GM12878 (cell line): ENCODE results near the gene DRD3. TPM values are rescaled to one million over a fixed set of nuclear protein-coding genes. Genes with fewer than 3 reads are reported as not detected.
A peak's percentile ranks its signal among the peaks of the same experiment; 100 is the strongest.

Experiments used
- ATAC-seq: fragments of 200-7000 bp; cut with Tn5 transposase; 3 replicates; pipeline ENCODE4 v1.9.1; 2020; ENCODE audit warnings: mild to moderate bottlenecking, moderate library complexity
- BruUV-seq: library from RNA; stranded (reverse); fragments of 400-500 nt; replicated peaks from 2 replicates; lab custom pipeline; 2021; lab: Mats Ljungman, UMichigan
- CTCF ChIA-PET: fragments of 300-600 bp; sonication (Branson Sonifier 250); formaldehyde crosslinking; extraction: SDS; loops from one replicate; lab custom pipeline; 2021; ENCODE audit warnings: inconsistent platforms; lab: Yijun Ruan, JAX
- POLR2A ChIA-PET: fragments of 350-600 bp; formaldehyde crosslinking; extraction: SDS; loops from one replicate; lab custom pipeline; 2021; ENCODE audit warnings: inconsistent platforms; lab: Charles Lee
- RAD21 ChIA-PET: fragments of 300-600 bp; sonication (Branson Sonifier 250); formaldehyde crosslinking; loops from one replicate; lab custom pipeline; 2023; ENCODE audit warnings: antibody characterized with exemption; ENCODE audit not compliant: unreplicated experiment; lab: Charles Lee
- SMC1A ChIA-PET: fragments of 300-600 bp; sonication (Branson Sonifier 250); formaldehyde crosslinking; loops from one replicate; lab custom pipeline; 2023; ENCODE audit not compliant: unreplicated experiment, uncharacterized antibody; lab: Charles Lee
- DNase-seq: peaks from one replicate; pipeline ENCODE4 v3.0.0-alpha.2; 2011; ENCODE audit warnings: low read depth, low spot score
- FAIRE-seq: peaks from 3 replicates; lab custom pipeline; 2011; peaks lifted over from hg19 to GRCh38; lab: Jason Lieb, UNC
- H2AFZ ChIP-seq: 2 replicates; pipeline ENCODE4 v1.6.0; 2011; ENCODE audit warnings: low read depth, low read length, control low read depth; ENCODE audit not compliant: control insufficient read depth
- H3K27ac ChIP-seq: 2 replicates; pipeline ENCODE4 v1.5.1; 2011; ENCODE audit warnings: control low read depth; ENCODE audit not compliant: control insufficient read depth, insufficient read depth
- H3K27me3 ChIP-seq, 2 experiments: replicated peaks in 1 of 2; 2 replicates each; pipeline versions ENCODE4 v1.6.0 to v1.6.1; 2011; ENCODE audit warnings: low read length in 1 of 2; ENCODE audit not compliant: control insufficient read depth in 2 of 2, insufficient read depth in 2 of 2
- H3K36me3 ChIP-seq, 2 experiments: 2 replicates each; pipeline ENCODE4 v1.5.1; 2011; ENCODE audit warnings: low read length in 1 of 2; ENCODE audit not compliant: control insufficient read depth in 2 of 2, insufficient read depth in 2 of 2
- H3K4me1 ChIP-seq: 2 replicates; pipeline ENCODE4 v1.6.1; 2011; ENCODE audit warnings: mild to moderate bottlenecking, low read length, moderate library complexity, mixed read lengths; ENCODE audit not compliant: control insufficient read depth, insufficient read depth
- H3K4me2 ChIP-seq: 2 replicates; pipeline ENCODE4 v1.6.0; 2011; ENCODE audit warnings: control low read depth; ENCODE audit not compliant: control insufficient read depth, insufficient read depth
- H3K4me3 ChIP-seq: fragments of 200-600 bp; sonication (generic); 2 replicates; pipeline ENCODE4 v1.5.1; 2016
- H3K79me2 ChIP-seq: 2 replicates; pipeline ENCODE4 v1.6.0; 2011; ENCODE audit warnings: low read length; ENCODE audit not compliant: control insufficient read depth, insufficient read depth
- H3K9ac ChIP-seq: 2 replicates; pipeline ENCODE4 v1.8.0; 2011; ENCODE audit warnings: low read length, control low read depth, mixed read lengths; ENCODE audit not compliant: control insufficient read depth, insufficient read depth
- H3K9me3 ChIP-seq: replicated peaks from 3 replicates; pipeline ENCODE4 v1.5.1; 2011; ENCODE audit warnings: mild to moderate bottlenecking, low read length; ENCODE audit not compliant: control insufficient read depth, insufficient read depth
- H4K20me1 ChIP-seq: 2 replicates; pipeline ENCODE4 v1.6.0; 2011; ENCODE audit not compliant: control insufficient read depth, insufficient read depth
- BCL11A ChIP-seq: IDR thresholded peaks from 2 replicates; pipeline ENCODE4 v1.6.1; 2011; ENCODE audit warnings: low read depth, low read length
- CHD4 ChIP-seq: fragments of 200-600 bp; sonication (generic); IDR thresholded peaks from 2 replicates; pipeline ENCODE4 v1.6.1; 2016; ENCODE audit warnings: mild to moderate bottlenecking
- DPF2 ChIP-seq: fragments of 450-650 bp; IDR thresholded peaks from 2 replicates; pipeline ENCODE4 v1.6.1; 2017; ENCODE audit warnings: mild to moderate bottlenecking
- E2F4 ChIP-seq: IDR thresholded peaks from 2 replicates; pipeline ENCODE4 v1.6.1; 2012; ENCODE audit warnings: low read depth, low read length, improper control_type of control experiment
- E2F8 ChIP-seq: fragments of 450-650 bp; IDR thresholded peaks from 2 replicates; pipeline ENCODE4 v1.6.1; 2018; ENCODE audit warnings: mild to moderate bottlenecking, low read depth, moderate library complexity; ENCODE audit not compliant: partially characterized antibody
- KLF5 ChIP-seq: fragments of 450-650 bp; IDR thresholded peaks from 2 replicates; pipeline ENCODE4 v1.6.1; 2014; ENCODE audit warnings: mild to moderate bottlenecking; ENCODE audit not compliant: partially characterized antibody
- PAX5 ChIP-seq: IDR thresholded peaks from 2 replicates; pipeline ENCODE4 v1.6.1; 2011; ENCODE audit warnings: low read depth, low read length, borderline replicate concordance
- PBX3 ChIP-seq: IDR thresholded peaks from 2 replicates; pipeline ENCODE4 v1.6.1; 2011; ENCODE audit warnings: mild to moderate bottlenecking, low read depth, low read length, moderate library complexity; ENCODE audit not compliant: insufficient replicate concordance
- PKNOX1 ChIP-seq: fragments of 450-650 bp; IDR thresholded peaks from 2 replicates; pipeline ENCODE4 v1.6.1; 2016; ENCODE audit warnings: mild to moderate bottlenecking
- POLR2A ChIP-seq: IDR thresholded peaks from 2 replicates; pipeline ENCODE4 v1.6.1; 2011; ENCODE audit warnings: low read depth, mild to moderate bottlenecking, low read length
- RAD51 ChIP-seq: fragments of 450-650 bp; IDR thresholded peaks from 2 replicates; pipeline ENCODE4 v1.6.1; 2016; ENCODE audit warnings: moderate library complexity, mild to moderate bottlenecking, inconsistent platforms
- RUNX3 ChIP-seq: IDR thresholded peaks from 2 replicates; pipeline ENCODE4 v1.6.1; 2012; ENCODE audit warnings: low read length, inconsistent platforms
- SPI1 ChIP-seq: IDR thresholded peaks from 2 replicates; pipeline ENCODE4 v1.6.1; 2011; ENCODE audit warnings: low read depth, mild to moderate bottlenecking, low read length, moderate library complexity, borderline replicate concordance; ENCODE audit not compliant: insufficient read depth
- TBL1XR1 ChIP-seq: IDR thresholded peaks from 2 replicates; pipeline ENCODE4 v1.6.1; 2012; ENCODE audit warnings: low read depth, low read length, improper control_type of control experiment
- ZNF274 ChIP-seq: IDR thresholded peaks from one replicate; pipeline ENCODE4 v1.8.0; 2011; ENCODE audit not compliant: insufficient read length, insufficient read depth
- WGBS: methylation state at CpG from one replicate; pipeline ENCODE4 v1.1.6; 2016; ENCODE audit warnings: low lambda C conversion rate; ENCODE audit not compliant: insufficient replicate concordance, insufficient coverage; ENCODE audit errors: missing lambda C conversion rate; 5-methylcytosine and 5-hydroxymethylcytosine counted together
- in situ Hi-C: fragments of 300-500 bp; cut with MboI; formaldehyde crosslinking; loops from 9 replicates; pipeline ENCODE4 v1.14.3; 2018; ENCODE audit warnings: mixed read lengths
- intact Hi-C: fragments of 100-400 bp; cut with micrococcal nuclease; formaldehyde crosslinking; loops from one replicate; pipeline ENCODE4 v1.14.2; 2022; ENCODE audit not compliant: unreplicated experiment
- polyA plus RNA-seq, 11 experiments: library from polyadenylated mRNA; depleted of rRNA in 4 of 11; unstranded in 6 of 11; stranded (reverse) in 5 of 11; fragments of >200 nt; fragmentation: Nextera tagmentation in 4 of 11; fragmentation: Illumina TruSeq in 1 of 11; extraction: Ambion mirVana in 4 of 11; extraction: Trizol in 1 of 11; gene quantifications; 1 replicate in 1 of 11; 2 replicates in 10 of 11; pipeline versions ENCODE4 v1.2.1 to v1.2.3, GENCODE V29; 2011 to 2016; ENCODE audit warnings: inconsistent platforms in 2 of 11, missing spikeins in 2 of 11, low read depth in 1 of 11
- total RNA-seq, 4 experiments: library from RNA; depleted of rRNA in 3 of 4; stranded (reverse); fragments of >200 nt in 3 of 4; fragmentation: Illumina TruSeq in 1 of 4; extraction: Trizol in 1 of 4; gene quantifications; 2 replicates each; pipeline versions ENCODE4 v1.2.1 to v1.2.3, GENCODE V29; 2013 to 2021

The DRD3 gene
- total and polyA plus RNA-seq, 10 of the 15 experiments (the other 5 are each of a cell fraction or from before 2014, with no cell fraction given) = not detected

GRCh38 chr3:114207768-114208167 is 28.9 kb upstream of the DRD3 start:
- Histone ChIP-seq H4K20me1 (no peaks in the 10 kb centered on the region), H2AFZ (no peak overlapping the region), H3K4me3 (no peak overlapping the region), H3K9ac (no peak overlapping the region), H3K9me3 (no peaks in the 10 kb centered on the region; the same call in 2 of the 3 replicates), H3K36me3 (no peaks in the 10 kb centered on the region), H3K4me2 (no peak overlapping the region), H3K4me1 (peaks cover 11% of the 10 kb centered on the region), H3K27me3 (no peaks in the 10 kb centered on the region; a peak in 2 of 4 replicates), H3K79me2 (no peaks in the 10 kb centered on the region), H3K27ac (no peak overlapping the region)
- ChIA-PET CTCF (interaction anchor here (0.8 to 1.9 kb wide), 2 partner anchors 36 to 83 kb away, joined by 3 to 5 read pairs; no protein-coding TSS in a partner anchor), RAD21 (no interaction called here), POLR2A (no interaction called here), SMC1A (interaction anchor here (1.0 to 1.2 kb wide), 3 partner anchors 12 to 116 kb away, joined by 3 to 4 read pairs (median 3); no protein-coding TSS in a partner anchor)
- FAIRE-seq (no peak), DNase-seq (peak; percentile 25), ATAC-seq (peak; percentile 94)
- in situ Hi-C loops = no loop called here
- 0% methylated on average over 4 of the region's 4 CpGs for WGBS
- TF ChIP-seq ZNF274 (no peak), PAX5 (no peak), BCL11A (no peak), CHD4 (no peak), SPI1 (peak; percentile 57), KLF5 (no peak), RUNX3 (peak; percentile 42; the same call in 1 of the 2 replicates), PKNOX1 (peak; percentile 96), PBX3 (peak; percentile 88), E2F4 (no peak), RAD51 (no peak), TBL1XR1 (no peak), E2F8 (no peak), DPF2 (0 out of 2 replicates have a peak, but pooled peaks have one; percentile 40), POLR2A (no peak)
- no TSS peak for BruUV-seq
- intact Hi-C loops = no loop called here
